ENCODE measurements around the gene SESN3. TPM values are rescaled to one million over a fixed set of nuclear protein-coding genes. Genes with fewer than 3 reads are reported as not detected.

The SESN3 gene
- total RNA-seq, 1 experiment from 2014 or later: 1.4 TPM

GRCh38 chr11:95182397-95182796 lies 48.6 kb downstream of the SESN3 start:
- ChIA-PET CTCF (no interaction called here), POLR2A (no interaction called here)
- H3K27me3 ChIP-seq (ENCODE audit: control insufficient read depth, insufficient read depth, low read length): peaks cover 4% of the 10 kb centered on the region
- ATAC-seq (no peak), DNase-seq (ENCODE audit: low read depth, low spot score) (no peak)
- H3K36me3 ChIP-seq (ENCODE audit: control insufficient read depth, insufficient read depth, low read length): no peaks in the 10 kb centered on the region
- H3K4me3 ChIP-seq (ENCODE audit: low read depth in 2 of 2, low read length in 2 of 2): no peak overlapping the region
- no peaks in the 10 kb centered on the region for H3K4me1 ChIP-seq (ENCODE audit: control insufficient read depth, insufficient read depth, low read length)
- BruUV-seq (replicated peaks): no TSS peak
- in situ Hi-C loops (cut with HindIII; ENCODE audit: low pct_unique_long_range_greater_than_20kb, low sequenced_read_pairs) (no loop called here), intact Hi-C loops (cut with micrococcal nuclease; ENCODE audit: unreplicated experiment) (no loop called here)
- TF ChIP-seq SIN3A (IDR thresholded peaks at IDR 0.05; ENCODE audit: borderline replicate concordance, insufficient read depth, low read depth, low read length) (no peak), REST (IDR thresholded peaks at IDR 0.05; ENCODE audit: insufficient read depth in 1 of 2, low read depth in 2 of 2, low read length in 1 of 2) (no peak), TCF7L2 (IDR thresholded peaks at IDR 0.05; ENCODE audit: low read depth, low read length) (no peak), CTCF (IDR thresholded peaks at IDR 0.05) (no peak), POLR2AphosphoS5 (IDR thresholded peaks at IDR 0.05; ENCODE audit: low read depth, low read length) (no peak)
- H3K27ac ChIP-seq (ENCODE audit: low read length): no peak overlapping the region
- H3K9me3 ChIP-seq (ENCODE audit: control insufficient read depth, insufficient read depth, low read depth, low read length): no peaks in the 10 kb centered on the region

- Histone ChIP-seq H3K27me3 (ENCODE audit: control insufficient read depth, insufficient read depth, low read length) (peaks cover 23% of the 10 kb centered on the region), H3K9me3 (ENCODE audit: control insufficient read depth, insufficient read depth, low read depth, low read length) (no peaks in the 10 kb centered on the region), H3K4me3 (ENCODE audit: low read depth in 2 of 2, low read length in 2 of 2) (no peak overlapping the region), H3K27ac (ENCODE audit: low read length) (no peak overlapping the region), H3K4me1 (ENCODE audit: control insufficient read depth, insufficient read depth, low read length) (no peaks in the 10 kb centered on the region), H3K36me3 (ENCODE audit: control insufficient read depth, insufficient read depth, low read length) (no peaks in the 10 kb centered on the region)
- ChIA-PET CTCF (no interaction called here), POLR2A (no interaction called here)
- DNase-seq (ENCODE audit: low read depth, low spot score) (no peak), ATAC-seq (no peak)
- in situ Hi-C loops (cut with HindIII; ENCODE audit: low pct_unique_long_range_greater_than_20kb, low sequenced_read_pairs) (no loop called here), intact Hi-C loops (cut with micrococcal nuclease; ENCODE audit: unreplicated experiment) (no loop called here)
- no TSS peak for BruUV-seq (replicated peaks)
- TF ChIP-seq CTCF (IDR thresholded peaks at IDR 0.05): no peak
- no peak for TF ChIP-seq POLR2AphosphoS5 (IDR thresholded peaks at IDR 0.05; ENCODE audit: low read depth, low read length)
- no peak for TF ChIP-seq SIN3A (IDR thresholded peaks at IDR 0.05; ENCODE audit: borderline replicate concordance, insufficient read depth, low read depth, low read length)
- TF ChIP-seq TCF7L2 (IDR thresholded peaks at IDR 0.05; ENCODE audit: low read depth, low read length): no peak
These were observed 55.1 kb downstream of the SESN3 start for GRCh38 chr11:95175818-95176380.
